Measurements from ENCODE around the gene CUEDC1.

Gene CUEDC1

GRCh38 chr17:57823469-57824401 is 131.5 kb downstream of the CUEDC1 start:
- DNase-seq = peak; percentile 68

- no peak for DNase-seq
Measured at GRCh38 chr17:57819867-57820266, 135.3 kb downstream of the CUEDC1 start.

DNA sequence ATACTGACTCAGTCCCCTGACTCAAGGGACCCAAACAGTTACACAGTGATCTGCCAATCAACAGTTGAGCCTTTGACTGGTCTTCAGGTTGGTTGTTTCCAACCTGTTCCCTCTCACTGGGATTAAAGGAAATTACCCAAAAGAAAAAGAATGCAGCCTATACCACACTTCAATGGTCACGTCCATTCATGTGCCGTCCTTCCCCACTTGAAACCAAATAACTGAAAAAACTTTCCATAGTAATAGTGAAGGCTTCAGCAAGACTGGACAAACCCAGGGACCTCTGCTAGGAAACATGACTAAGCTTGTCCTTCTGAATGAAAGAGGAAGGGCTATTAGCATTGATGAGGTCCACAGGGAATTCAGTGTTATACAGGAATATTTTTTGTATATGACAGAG is 135.9 kb downstream of the CUEDC1 start:
- DNase-seq = no peak

DNA sequence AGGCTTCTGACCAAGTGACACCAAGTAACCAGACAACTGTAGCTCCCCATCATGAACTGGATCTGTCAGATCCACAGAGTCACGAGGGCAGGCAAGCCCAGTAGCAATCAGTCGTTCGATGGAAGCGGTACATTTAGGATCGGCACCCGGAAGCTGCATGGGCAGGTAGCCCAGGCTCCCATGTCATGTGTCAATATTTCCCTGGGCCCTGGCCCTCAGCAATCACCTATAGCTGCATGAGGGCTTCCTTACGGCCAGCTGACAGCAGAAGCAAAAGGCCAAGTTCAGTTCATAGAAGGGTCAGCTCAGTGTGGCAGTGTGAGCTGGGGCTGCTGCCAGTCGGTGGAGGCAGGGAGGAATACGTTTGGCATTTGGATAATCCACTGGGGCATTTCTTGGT is 137.1 kb downstream of the CUEDC1 start:
- DNase-seq = no peak

DNA sequence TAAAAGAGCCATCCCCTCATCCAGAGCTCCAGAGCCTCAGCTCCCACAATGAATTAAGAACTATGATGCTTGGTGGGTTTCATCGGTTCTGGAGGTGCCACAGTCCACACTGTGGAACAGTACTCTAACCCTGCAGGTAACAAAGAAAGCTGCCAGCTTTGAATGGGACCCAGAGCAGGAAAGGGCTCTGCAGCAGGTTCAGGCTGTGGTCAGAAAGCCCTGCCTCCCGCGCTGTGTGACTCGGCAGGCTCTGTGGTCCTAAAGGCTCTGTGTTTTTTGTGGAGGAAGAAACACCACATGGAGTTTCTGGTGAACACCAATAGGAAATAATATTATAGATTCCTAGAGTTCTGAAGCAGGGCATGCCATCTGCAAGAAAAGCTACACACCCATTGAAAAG is 137.9 kb downstream of the CUEDC1 start:
- no peak for DNase-seq

GRCh38 chr17:57814421-57814820 is 140.8 kb downstream of the CUEDC1 start:
- DNase-seq = no peak

- no peak for DNase-seq
Measured at GRCh38 chr17:57811638-57812280, 143.5 kb downstream of the CUEDC1 start.
